Endothelial cell of umbilical vein (primary cell): Measurements from ENCODE around the gene OCIAD1. TPM values are rescaled to one million over a fixed set of nuclear protein-coding genes. Genes with fewer than 3 reads are reported as not detected.

Experiments
- BruUV-seq: library from RNA; stranded (reverse); fragments of 400-500 nt; replicated peaks from 2 replicates; lab custom pipeline; 2021; lab: Mats Ljungman, UMichigan
- CTCF ChIA-PET: fragments of 300-600, 350-600 bp; sonication (Branson Sonifier 250); formaldehyde crosslinking; loops from one replicate; lab custom pipeline; 2021; ENCODE audit warnings: antibody characterized with exemption, inconsistent platforms; lab: Charles Lee
- POLR2A ChIA-PET: fragments of 300-600, 350-600 bp; sonication (Branson Sonifier 250); formaldehyde crosslinking; loops from one replicate; lab custom pipeline; 2021; ENCODE audit warnings: antibody characterized with exemption, inconsistent platforms; lab: Charles Lee
- DNase-seq: peaks from one replicate; pipeline ENCODE4 v3.0.0-alpha.2; 2011; ENCODE audit warnings: low read depth, low spot score
- FAIRE-seq: peaks from 2 replicates; lab custom pipeline; 2011; peaks lifted over from hg19 to GRCh38; lab: Jason Lieb, UNC
- H2AFZ ChIP-seq: 2 replicates; pipeline ENCODE4 v1.6.0; 2012; ENCODE audit warnings: low read depth, low read length, control low read depth, inconsistent platforms
- H3K27ac ChIP-seq: 2 replicates; pipeline ENCODE4 v1.5.1; 2011; ENCODE audit warnings: low read depth, mild to moderate bottlenecking, control low read depth, low read length, moderate library complexity; ENCODE audit not compliant: insufficient read depth
- H3K27me3 ChIP-seq, 2 experiments: 2 replicates each; pipeline versions ENCODE4 v1.6.0 to v1.6.1; 2011; ENCODE audit warnings: low read length in 2 of 2, mixed read lengths in 1 of 2; ENCODE audit not compliant: control insufficient read depth in 2 of 2, insufficient read depth in 2 of 2
- H3K36me3 ChIP-seq, 2 experiments: 2 replicates in 1 of 2; 3 replicates in 1 of 2; pipeline ENCODE4 v1.5.1; 2011; ENCODE audit warnings: low read length in 2 of 2, mild to moderate bottlenecking in 1 of 2, moderate library complexity in 1 of 2; ENCODE audit not compliant: control insufficient read depth in 2 of 2, insufficient read depth in 2 of 2; ENCODE audit errors: extremely low read depth in 1 of 2
- H3K4me1 ChIP-seq: 3 replicates; pipeline ENCODE4 v1.5.1; 2011; ENCODE audit warnings: mild to moderate bottlenecking, low read length; ENCODE audit not compliant: control insufficient read depth, insufficient read depth; ENCODE audit errors: extremely low read depth
- H3K4me2 ChIP-seq: 2 replicates; pipeline ENCODE4 v1.6.1; 2011; ENCODE audit warnings: low read length, control low read depth, mixed read lengths; ENCODE audit not compliant: insufficient read depth
- H3K4me3 ChIP-seq, 3 experiments: fragments of 200-600 bp in 1 of 3; sonication (generic), shearing (Covaris generic) in 1 of 3; replicated peaks in 1 of 3; 2 replicates each; pipeline ENCODE4 v1.5.1; 2011 to 2016; ENCODE audit warnings: control low read depth in 3 of 3, low read length in 3 of 3, mild to moderate bottlenecking in 2 of 3, inconsistent platforms in 1 of 3, low read depth in 1 of 3, moderate library complexity in 1 of 3; ENCODE audit not compliant: insufficient read depth in 1 of 3
- H3K79me2 ChIP-seq: 2 replicates; pipeline ENCODE4 v1.6.0; 2012; ENCODE audit warnings: low read length, inconsistent platforms; ENCODE audit not compliant: control insufficient read depth, insufficient read depth
- H3K9ac ChIP-seq: replicated peaks from 2 replicates; pipeline ENCODE3; 2011; ENCODE audit warnings: low read length, control low read depth; ENCODE audit not compliant: insufficient read depth; ENCODE audit errors: extremely low read depth
- H3K9me1 ChIP-seq: replicated peaks from 3 replicates; pipeline ENCODE4 v1.6.0; 2011; ENCODE audit warnings: mild to moderate bottlenecking, low read length; ENCODE audit not compliant: control insufficient read depth, insufficient read depth; ENCODE audit errors: extremely low read depth
- H3K9me3 ChIP-seq: replicated peaks from 2 replicates; pipeline ENCODE4 v1.5.1; 2012; ENCODE audit warnings: low read length, inconsistent platforms; ENCODE audit not compliant: control insufficient read depth, insufficient read depth
- H4K20me1 ChIP-seq: replicated peaks from 2 replicates; pipeline ENCODE3; 2011; ENCODE audit warnings: mild to moderate bottlenecking, low read length; ENCODE audit not compliant: control insufficient read depth, insufficient read depth; ENCODE audit errors: extremely low read depth
- CTCF ChIP-seq, 2 donors: IDR thresholded peaks; 1 replicate in 1 of 2; 2 replicates in 1 of 2; pipeline ENCODE4 v1.5.1; 2011; ENCODE audit warnings: low read length in 2 of 2, mild to moderate bottlenecking in 2 of 2, moderate library complexity in 2 of 2, control low read depth in 1 of 2, inconsistent platforms in 1 of 2, low read depth in 1 of 2; ENCODE audit not compliant: insufficient read depth in 1 of 2; ENCODE audit errors: extremely low read depth in 1 of 2
- EZH2 ChIP-seq: IDR thresholded peaks from 2 replicates; pipeline ENCODE4 v1.6.1; 2012; ENCODE audit warnings: borderline replicate concordance, low read depth, mild to moderate bottlenecking, moderate library complexity, low read length, inconsistent platforms; ENCODE audit not compliant: severe bottlenecking
- FOS ChIP-seq: IDR thresholded peaks from 2 replicates; pipeline ENCODE4 v1.6.1; 2011; ENCODE audit warnings: mild to moderate bottlenecking, low read length, moderate library complexity, borderline replicate concordance; ENCODE audit not compliant: insufficient read depth
- GATA2 ChIP-seq: IDR thresholded peaks from 2 replicates; pipeline ENCODE4 v1.7.0; 2011; ENCODE audit warnings: low read depth, mild to moderate bottlenecking, moderate library complexity, mixed read lengths, low read length; ENCODE audit not compliant: insufficient read length, insufficient read depth
- JUN ChIP-seq: IDR thresholded peaks from 2 replicates; pipeline ENCODE4 v1.6.1; 2011; ENCODE audit warnings: borderline replicate concordance, low read depth; ENCODE audit not compliant: insufficient read length, insufficient read depth
- MYC ChIP-seq: IDR thresholded peaks from one replicate; pipeline ENCODE4 v1.6.1; 2011; ENCODE audit warnings: mild to moderate bottlenecking, low read depth, low read length
- POLR2A ChIP-seq: IDR thresholded peaks from 2 replicates; pipeline ENCODE4 v1.6.1; 2012; ENCODE audit warnings: low read depth, mild to moderate bottlenecking, control low read depth, low read length
- POLR2AphosphoS5 ChIP-seq: IDR thresholded peaks from 2 replicates; pipeline ENCODE4 v1.6.1; 2012; ENCODE audit warnings: low read depth, mild to moderate bottlenecking, control low read depth, low read length, moderate library complexity; ENCODE audit not compliant: insufficient read depth
- dilution Hi-C: fragments of 300-500 bp; cut with MboI; formaldehyde crosslinking; loops from one replicate; pipeline ENCODE4 v1.15.0; 2019; ENCODE audit warnings: low sequenced_read_pairs; ENCODE audit not compliant: extremely low pct_ligation_motif_present
- intact Hi-C: fragments of 100-400 bp; cut with micrococcal nuclease; formaldehyde crosslinking; loops from one replicate; pipeline ENCODE4 v1.10.0; 2022
- polyA plus RNA-seq, 4 experiments: library from polyadenylated mRNA; depleted of rRNA in 3 of 4; stranded (reverse) in 3 of 4; unstranded in 1 of 4; fragments of >200 nt; gene quantifications; 2 replicates each; pipeline versions ENCODE4 v1.2.1 to v1.2.3, GENCODE V29; 2011 to 2012; ENCODE audit warnings: missing spikeins in 1 of 4
- total RNA-seq: library from RNA; stranded (reverse); gene quantifications from 2 replicates; pipeline ENCODE4 v1.2.3, GENCODE V29; 2021
- TF ChIP-seq, protein P1 (sequence below): IDR thresholded peaks from 2 replicates; pipeline ENCODE4 v1.6.1; 2011; ENCODE audit not compliant: insufficient read depth, insufficient read length

The OCIAD1 gene
- total and polyA plus RNA-seq, 2 donors (not counting 3 experiments of a cell fraction or from before 2014, with no cell fraction given) = 81.7 to 101 TPM

GRCh38 chr4:48862661-48863060 is 31.8 kb downstream of the OCIAD1 start:
- TF ChIP-seq JUN (no peak), POLR2AphosphoS5 (no peak), CTCF (IDR thresholded peaks at IDR 0.05; ENCODE audit: extremely low read depth in 1 of 2, insufficient read depth in 1 of 2, low read depth in 1 of 2, low read length in 2 of 2) (no peak), POLR2A (no peak), GATA2 (no peak), MYC (no peak), FOS (no peak), EZH2 (no peak)
- TF ChIP-seq, protein P1, sequence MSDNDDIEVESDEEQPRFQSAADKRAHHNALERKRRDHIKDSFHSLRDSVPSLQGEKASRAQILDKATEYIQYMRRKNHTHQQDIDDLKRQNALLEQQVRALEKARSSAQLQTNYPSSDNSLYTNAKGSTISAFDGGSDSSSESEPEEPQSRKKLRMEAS = no peak
- no peak for FAIRE-seq
- no TSS peak for BruUV-seq

More at GRCh38 chr4:48862661-48863060, 31.8 kb downstream of the OCIAD1 start:
- no peak overlapping the region for H3K9ac ChIP-seq
- no peak overlapping the region for H3K27ac ChIP-seq
- no peaks in the 10 kb centered on the region for H3K27me3 ChIP-seq
- H3K4me1 ChIP-seq = no peaks in the 10 kb centered on the region
- peaks cover 4 to 11% of the 10 kb centered on the region in 2 experiments for H3K36me3 ChIP-seq
- intact Hi-C loops = no loop called here
- dilution Hi-C loops = no loop called here
- H3K4me2 ChIP-seq = no peak overlapping the region
- POLR2A ChIA-PET = no interaction called here
- no peaks in the 10 kb centered on the region for H4K20me1 ChIP-seq
- no peak for DNase-seq
- CTCF ChIA-PET = no interaction called here
- no peaks in the 10 kb centered on the region for H3K79me2 ChIP-seq
- no peak overlapping the region for H3K4me3 ChIP-seq
- H3K9me3 ChIP-seq = no peaks in the 10 kb centered on the region
- H2AFZ ChIP-seq = no peak overlapping the region
- no peaks in the 10 kb centered on the region for H3K9me1 ChIP-seq
